NCI-H446 (cell line): Measurements from ENCODE around the gene BNC1.

Experiments used
- DNase-seq, 2 experiments: peaks; one replicate each; lab custom pipeline; 2025; lab: John Stamatoyannopoulos, UW

BNC1 gene, protein sequence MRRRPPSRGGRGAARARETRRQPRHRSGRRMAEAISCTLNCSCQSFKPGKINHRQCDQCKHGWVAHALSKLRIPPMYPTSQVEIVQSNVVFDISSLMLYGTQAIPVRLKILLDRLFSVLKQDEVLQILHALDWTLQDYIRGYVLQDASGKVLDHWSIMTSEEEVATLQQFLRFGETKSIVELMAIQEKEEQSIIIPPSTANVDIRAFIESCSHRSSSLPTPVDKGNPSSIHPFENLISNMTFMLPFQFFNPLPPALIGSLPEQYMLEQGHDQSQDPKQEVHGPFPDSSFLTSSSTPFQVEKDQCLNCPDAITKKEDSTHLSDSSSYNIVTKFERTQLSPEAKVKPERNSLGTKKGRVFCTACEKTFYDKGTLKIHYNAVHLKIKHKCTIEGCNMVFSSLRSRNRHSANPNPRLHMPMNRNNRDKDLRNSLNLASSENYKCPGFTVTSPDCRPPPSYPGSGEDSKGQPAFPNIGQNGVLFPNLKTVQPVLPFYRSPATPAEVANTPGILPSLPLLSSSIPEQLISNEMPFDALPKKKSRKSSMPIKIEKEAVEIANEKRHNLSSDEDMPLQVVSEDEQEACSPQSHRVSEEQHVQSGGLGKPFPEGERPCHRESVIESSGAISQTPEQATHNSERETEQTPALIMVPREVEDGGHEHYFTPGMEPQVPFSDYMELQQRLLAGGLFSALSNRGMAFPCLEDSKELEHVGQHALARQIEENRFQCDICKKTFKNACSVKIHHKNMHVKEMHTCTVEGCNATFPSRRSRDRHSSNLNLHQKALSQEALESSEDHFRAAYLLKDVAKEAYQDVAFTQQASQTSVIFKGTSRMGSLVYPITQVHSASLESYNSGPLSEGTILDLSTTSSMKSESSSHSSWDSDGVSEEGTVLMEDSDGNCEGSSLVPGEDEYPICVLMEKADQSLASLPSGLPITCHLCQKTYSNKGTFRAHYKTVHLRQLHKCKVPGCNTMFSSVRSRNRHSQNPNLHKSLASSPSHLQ

DNA sequence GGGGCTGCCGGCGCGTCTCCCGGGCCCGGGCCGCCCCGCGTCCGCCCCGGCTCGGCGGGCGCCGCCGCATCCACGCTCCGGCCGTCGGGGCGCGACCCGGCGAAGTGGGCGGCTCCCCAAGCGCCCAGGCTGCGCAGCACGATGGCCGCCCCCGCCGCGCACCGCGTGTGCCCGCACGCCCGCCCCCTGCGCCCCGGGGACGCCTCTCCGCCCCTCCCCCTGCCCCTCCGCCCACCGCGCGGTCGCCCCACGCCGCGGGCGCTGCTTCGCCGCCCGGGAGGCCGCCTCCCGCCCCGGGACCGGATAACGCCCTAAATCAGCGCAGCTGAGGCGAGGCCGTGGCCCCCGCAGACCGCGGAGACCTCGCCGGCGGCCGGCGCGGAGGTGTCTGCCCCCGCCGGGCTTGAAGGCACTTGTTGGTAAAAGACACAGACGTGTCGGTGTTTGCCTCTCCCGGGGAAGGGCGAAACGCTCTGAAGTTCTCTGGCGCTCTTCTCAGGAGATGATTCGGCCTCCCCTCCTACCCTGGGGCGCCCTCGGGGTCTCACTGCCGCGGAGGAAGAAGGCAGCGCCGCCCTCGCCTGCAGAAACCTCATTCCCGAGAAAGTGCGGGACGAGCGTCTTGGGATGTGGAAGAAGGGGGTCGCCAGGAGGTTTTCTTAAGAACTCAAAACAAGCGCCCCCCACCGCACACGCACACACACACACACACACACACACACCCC is at the start of gene BNC1:
BNC1 (minus strand) TSS at position 106 of the 725 bp plus-strand sequence; CDS start at position 70, 36 bp downstream.
- no peak for DNase-seq

GRCh38 chr15:83327041-83327440 is 42.6 kb upstream of the BNC1 start:
- no peak for DNase-seq

DNA sequence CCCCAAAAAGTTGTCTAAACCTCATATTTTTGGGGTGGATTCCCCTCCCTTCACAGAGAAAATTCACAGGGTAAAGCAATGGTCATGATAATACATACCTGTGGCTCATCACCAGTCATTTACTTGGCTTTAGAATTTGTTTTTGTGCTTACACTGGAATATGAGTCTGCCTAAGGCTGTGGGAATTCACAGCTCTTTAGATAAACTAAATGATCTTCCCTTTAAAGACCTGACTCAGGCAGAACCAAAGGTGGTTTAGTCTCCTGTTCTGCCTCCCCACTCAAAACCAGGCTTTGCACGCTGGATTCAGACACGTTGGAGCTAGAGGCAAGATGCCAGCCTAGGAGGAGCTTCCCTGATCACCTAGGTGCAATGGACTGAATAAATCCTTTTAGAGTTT is 40.3 kb upstream of the BNC1 start:
- no peak for DNase-seq

DNA sequence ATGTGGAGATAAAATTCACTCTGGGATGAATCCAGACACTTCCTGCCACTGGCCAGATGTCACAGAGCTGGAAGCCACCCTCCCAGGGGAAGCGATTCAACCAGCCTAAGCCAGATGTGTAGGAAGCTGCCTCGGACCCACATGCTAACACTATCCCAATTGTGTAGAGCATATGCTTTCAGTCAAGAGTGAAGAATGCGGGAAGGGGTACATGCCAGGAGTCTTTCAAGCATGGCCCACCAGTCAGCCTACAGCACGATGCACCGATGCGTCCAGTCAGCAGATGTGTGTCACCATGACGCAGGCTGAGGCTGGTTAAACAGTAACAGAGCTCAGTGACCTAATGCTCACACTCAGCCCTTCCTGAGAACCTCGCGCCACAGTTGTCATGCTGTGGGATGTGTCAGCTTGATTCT is 38.8 kb upstream of the BNC1 start:
- no peak for DNase-seq

- no peak for DNase-seq
Observed at GRCh38 chr15:83322691-83323090, 38.2 kb upstream of the BNC1 start.

GRCh38 chr15:83322061-83322460 is 37.6 kb upstream of the BNC1 start:
- no peak for DNase-seq

GRCh38 chr15:83320844-83321243 is 36.4 kb upstream of the BNC1 start:
- no peak for DNase-seq

GRCh38 chr15:83320404-83320803 is 35.9 kb upstream of the BNC1 start:
- DNase-seq = no peak

- DNase-seq = no peak
Observed at GRCh38 chr15:83319771-83320170, 35.3 kb upstream of the BNC1 start.

DNA sequence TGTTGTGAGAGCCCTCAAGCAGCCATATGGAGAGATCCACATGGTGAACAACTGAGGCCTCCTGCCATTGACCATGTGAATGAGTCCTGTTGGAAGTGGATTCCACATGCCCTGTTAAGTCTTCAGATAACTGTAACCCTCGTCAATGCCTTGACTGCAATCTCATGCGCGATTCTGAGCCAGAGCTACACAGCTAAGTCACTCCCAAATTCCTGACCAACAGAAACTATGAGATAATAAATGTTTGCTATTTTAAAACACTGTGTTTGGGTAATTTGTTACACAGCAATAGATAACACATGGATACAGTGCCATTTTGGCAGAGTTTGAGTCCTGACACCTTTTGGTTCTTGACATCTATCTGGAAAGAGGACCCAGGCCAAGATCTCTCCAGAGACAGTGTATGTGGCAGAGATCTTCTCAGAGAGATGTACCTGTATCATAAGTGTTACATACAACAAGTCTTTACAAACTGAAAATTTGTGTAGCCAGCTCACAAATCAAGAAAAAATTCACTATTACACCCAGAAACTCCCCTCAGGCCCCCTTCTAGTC is 34.5 kb upstream of the BNC1 start:
- DNase-seq = no peak

GRCh38 chr15:83318036-83318435 is 33.6 kb upstream of the BNC1 start:
- no peak for DNase-seq

DNA sequence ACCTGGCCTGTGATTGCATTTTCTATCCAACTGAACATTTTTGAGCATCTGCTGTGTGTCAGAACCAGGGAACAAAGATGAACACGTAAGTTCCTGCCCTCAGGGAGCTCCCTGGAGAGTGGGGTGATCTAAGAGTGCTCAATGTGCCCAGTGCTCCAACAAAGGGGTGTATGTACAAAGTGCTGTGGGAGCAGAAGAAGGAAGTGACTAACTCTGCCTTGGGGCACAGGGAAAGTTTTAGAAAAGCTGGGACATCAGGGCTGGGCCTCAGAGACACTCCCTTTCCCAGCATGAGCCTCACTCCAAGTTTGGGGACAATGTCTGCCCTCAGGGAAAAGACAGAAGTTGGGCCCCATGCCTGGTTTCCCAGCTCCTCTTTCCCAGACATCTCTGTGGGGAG is 27.6 kb upstream of the BNC1 start:
- DNase-seq = no peak

- no peak for DNase-seq
Observed at GRCh38 chr15:83310521-83311456, 26.3 kb upstream of the BNC1 start.

GRCh38 chr15:83308671-83309070 is 24.2 kb upstream of the BNC1 start:
- DNase-seq = no peak

DNA sequence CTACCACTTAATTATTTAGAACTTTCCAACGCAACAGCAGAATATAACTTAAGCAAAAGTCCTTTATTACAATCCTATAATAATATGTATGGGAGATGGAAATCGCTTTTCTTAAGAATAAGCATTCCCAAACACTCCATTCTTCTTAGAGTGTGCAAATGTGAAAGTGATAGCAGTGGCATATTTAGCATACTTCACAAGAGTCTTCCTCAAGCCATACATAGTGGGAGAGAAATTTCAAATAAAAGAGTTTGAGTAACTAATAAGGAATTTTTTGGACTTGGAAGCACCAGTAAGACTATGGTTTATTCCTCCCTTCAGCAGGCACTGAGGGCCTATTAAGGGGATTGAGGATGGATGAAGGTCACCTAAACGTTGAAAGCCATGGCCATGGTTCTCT is 22.1 kb upstream of the BNC1 start:
- DNase-seq = no peak

DNA sequence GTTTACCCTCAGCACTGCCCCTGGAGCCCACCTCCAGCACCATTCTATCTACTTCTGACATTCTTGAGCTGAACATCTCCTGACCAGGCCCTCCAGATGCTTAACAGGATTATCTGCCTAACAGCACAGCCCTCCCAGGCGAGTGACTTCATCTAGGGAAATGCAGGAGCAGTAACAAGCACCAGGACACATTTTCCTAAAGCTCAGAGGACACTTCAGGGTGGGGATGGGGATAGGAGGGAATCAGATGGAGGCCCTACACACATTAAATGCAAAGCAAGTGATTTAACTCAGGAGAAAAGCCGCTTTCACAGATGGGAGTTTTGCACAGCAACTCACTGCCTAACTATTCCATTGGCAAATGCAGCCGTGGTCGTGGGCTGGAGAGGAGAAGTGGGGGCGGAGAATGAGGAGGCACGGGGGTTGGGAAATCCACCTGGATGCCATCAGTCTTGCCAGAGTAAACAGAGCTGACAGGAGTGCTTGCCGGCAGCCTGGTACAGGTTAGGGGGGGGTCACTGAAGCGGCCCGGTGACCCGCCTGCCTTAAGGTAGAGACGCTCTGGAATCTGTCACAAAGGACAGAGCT is 21.3 kb upstream of the BNC1 start:
- no peak for DNase-seq

GRCh38 chr15:83304861-83305703 is 20.6 kb upstream of the BNC1 start:
- DNase-seq = no peak

GRCh38 chr15:83303535-83303934 is 19.1 kb upstream of the BNC1 start:
- DNase-seq = no peak

DNA sequence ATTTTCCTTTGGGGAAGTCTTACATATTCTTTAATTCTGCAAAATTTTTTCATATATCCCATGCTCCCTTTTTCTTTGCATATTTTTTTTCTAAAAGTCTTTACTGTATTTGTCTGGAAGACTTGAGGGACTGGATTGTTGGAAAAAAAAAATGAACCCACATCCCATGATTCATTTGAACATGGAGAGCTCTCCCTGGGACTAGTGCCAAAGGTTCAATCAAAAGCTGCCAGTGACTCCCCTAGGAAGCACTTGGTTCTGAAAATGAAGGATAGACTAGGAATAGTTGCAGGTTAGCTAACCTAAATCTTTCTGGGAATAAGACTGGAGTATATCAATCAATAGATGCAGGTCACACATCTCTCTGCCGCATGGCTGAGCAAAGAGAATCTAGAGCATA is 16.4 kb upstream of the BNC1 start:
- DNase-seq = no peak
